ENCODE measurements around the gene DNAAF5. TPM values are rescaled to one million over a fixed set of nuclear protein-coding genes. Genes with fewer than 3 reads are reported as not detected.
"Not testable (repeated sequence)": the region's sequence is repeated elsewhere in the genome, so short reads cannot be mapped to it uniquely, and the experiment has no call there.

Gene DNAAF5
- total and polyA plus RNA-seq, 7 experiments from 2014 or later, result 4.0 to 25.7 (median 13.4) TPM

- not testable (repeated sequence) for H3K27ac Mint-ChIP-seq
These were observed 74.9 kb downstream of the DNAAF5 start for GRCh38 chr7:801351-801750.

GRCh38 chr7:801940-802381, 75.5 kb downstream of the DNAAF5 start:
- intact Hi-C loops (cut with micrococcal nuclease), result no loop called here
- DNase-seq (no peak), ATAC-seq (no peak)
- no peaks in the 10 kb centered on the region for H3K9me3 ChIP-seq (ENCODE audit: control insufficient read depth in 2 of 3, low read length in 3 of 3)
- ChIA-PET CTCF (no interaction called here), POLR2A (no interaction called here)
- Mint-ChIP-seq H3K9me3 (peaks cover 0 to 4% (median 0%) of the 10 kb centered on the region in 11 donors), H3K4me1 (peaks cover 0 to 4% (median 0%) of the 10 kb centered on the region in 7 donors), H3K27ac (no peak overlapping the region), H3K4me3 (no peak overlapping the region), H3K27me3 (peaks cover 0 to 10% (median 0%) of the 10 kb centered on the region in 5 donors), H3K36me3 (peaks cover 0 to 3% (median 0%) of the 10 kb centered on the region in 5 donors)
- no peaks in the 10 kb centered on the region for H3K27me3 ChIP-seq (ENCODE audit: control insufficient read depth in 2 of 2, insufficient read depth in 2 of 2, low read length in 2 of 2)
- H3K4me3 ChIP-seq (ENCODE audit: low read length), result no peak overlapping the region
- H3K36me3 ChIP-seq (ENCODE audit: control insufficient read depth in 2 of 3, insufficient read depth in 3 of 3, low read length in 3 of 3), result no peaks in the 10 kb centered on the region
- no peak overlapping the region for H3K27ac ChIP-seq (ENCODE audit: low read depth, low read length)
- H3K4me1 ChIP-seq (ENCODE audit: control insufficient read depth in 2 of 2, insufficient read depth in 2 of 2, low read length in 2 of 2), result no peaks in the 10 kb centered on the region

More at GRCh38 chr7:801351-801750, 74.9 kb downstream of the DNAAF5 start:
- H3K36me3 Mint-ChIP-seq; H3K27ac ChIP-seq (ENCODE audit: low read depth, low read length); ATAC-seq; H3K9me3 Mint-ChIP-seq; DNase-seq; H3K4me3 ChIP-seq (ENCODE audit: low read length); POLR2A ChIA-PET; H3K9me3 ChIP-seq (ENCODE audit: control insufficient read depth in 2 of 3, low read length in 3 of 3); H3K27me3 Mint-ChIP-seq; H3K4me3 Mint-ChIP-seq; H3K27me3 ChIP-seq (ENCODE audit: control insufficient read depth in 2 of 2, insufficient read depth in 2 of 2, low read length in 2 of 2); H3K4me1 Mint-ChIP-seq; H3K36me3 ChIP-seq (ENCODE audit: control insufficient read depth in 2 of 3, insufficient read depth in 3 of 3, low read length in 3 of 3); intact Hi-C loops (cut with micrococcal nuclease); H3K4me1 ChIP-seq (ENCODE audit: control insufficient read depth in 2 of 2, insufficient read depth in 2 of 2, low read length in 2 of 2); CTCF ChIA-PET: not testable (repeated sequence)

GRCh38 chr7:802500-803242, 76.2 kb downstream of the DNAAF5 start:
- H3K4me3 ChIP-seq (ENCODE audit: low read length), result no peak overlapping the region
- peak overlapping the region in 1 of 9 donors; percentile 48 for H3K27ac Mint-ChIP-seq
- CTCF ChIA-PET, result no interaction called here
- peaks cover 0 to 10% (median 0%) of the 10 kb centered on the region in 5 donors for H3K27me3 Mint-ChIP-seq
- intact Hi-C loops (cut with micrococcal nuclease), result no loop called here
- no peaks in the 10 kb centered on the region for H3K9me3 ChIP-seq (ENCODE audit: control insufficient read depth in 2 of 3, low read length in 3 of 3)
- peaks cover 0 to 4% (median 0%) of the 10 kb centered on the region in 7 donors for H3K4me1 Mint-ChIP-seq
- no peaks in the 10 kb centered on the region for H3K36me3 Mint-ChIP-seq
- ATAC-seq (no peak), DNase-seq (no peak)
- no peaks in the 10 kb centered on the region for H3K4me1 ChIP-seq (ENCODE audit: control insufficient read depth in 2 of 2, insufficient read depth in 2 of 2, low read length in 2 of 2)
- no peak overlapping the region for H3K4me3 Mint-ChIP-seq
- H3K9me3 Mint-ChIP-seq, result peaks cover 0 to 4% (median 0%) of the 10 kb centered on the region in 11 donors
- no peaks in the 10 kb centered on the region for H3K36me3 ChIP-seq (ENCODE audit: control insufficient read depth in 2 of 3, insufficient read depth in 3 of 3, low read length in 3 of 3)
- POLR2A ChIA-PET, result no interaction called here
- H3K27ac ChIP-seq (ENCODE audit: low read depth, low read length), result no peak overlapping the region
- no peaks in the 10 kb centered on the region for H3K27me3 ChIP-seq (ENCODE audit: control insufficient read depth in 2 of 2, insufficient read depth in 2 of 2, low read length in 2 of 2)

- Mint-ChIP-seq H3K4me1 (peaks cover 0 to 4% (median 0%) of the 10 kb centered on the region in 7 donors), H3K4me3 (no peak overlapping the region), H3K9me3 (peaks cover 0 to 7% (median 0%) of the 10 kb centered on the region in 11 donors), H3K36me3 (peaks cover 0 to 2% (median 0%) of the 10 kb centered on the region in 5 donors), H3K27ac (no peak overlapping the region), H3K27me3 (peaks cover 0 to 10% (median 0%) of the 10 kb centered on the region in 5 donors)
- no peak for DNase-seq
- no peaks in the 10 kb centered on the region for H3K9me3 ChIP-seq (ENCODE audit: control insufficient read depth in 2 of 3, low read length in 3 of 3)
- H3K27me3 ChIP-seq (ENCODE audit: control insufficient read depth in 2 of 2, insufficient read depth in 2 of 2, low read length in 2 of 2), result no peaks in the 10 kb centered on the region
- ChIA-PET CTCF (no interaction called here), POLR2A (no interaction called here)
- no peak for ATAC-seq
- intact Hi-C loops (cut with micrococcal nuclease), result no loop called here
- no peaks in the 10 kb centered on the region for H3K4me1 ChIP-seq (ENCODE audit: control insufficient read depth in 2 of 2, insufficient read depth in 2 of 2, low read length in 2 of 2)
- no peaks in the 10 kb centered on the region for H3K36me3 ChIP-seq (ENCODE audit: control insufficient read depth in 2 of 3, insufficient read depth in 3 of 3, low read length in 3 of 3)
- H3K27ac ChIP-seq (ENCODE audit: low read depth, low read length), result no peak overlapping the region
- H3K4me3 ChIP-seq (ENCODE audit: low read length), result no peak overlapping the region
These were observed 76.7 kb downstream of the DNAAF5 start for GRCh38 chr7:803243-803635.

- ATAC-seq; H3K36me3 Mint-ChIP-seq; intact Hi-C loops (cut with micrococcal nuclease); H3K9me3 Mint-ChIP-seq; H3K4me3 ChIP-seq (ENCODE audit: low read length); H3K4me1 ChIP-seq (ENCODE audit: control insufficient read depth in 2 of 2, insufficient read depth in 2 of 2, low read length in 2 of 2); H3K4me1 Mint-ChIP-seq; POLR2A ChIA-PET; H3K4me3 Mint-ChIP-seq; H3K27me3 Mint-ChIP-seq; CTCF ChIA-PET; H3K36me3 ChIP-seq (ENCODE audit: control insufficient read depth in 2 of 3, insufficient read depth in 3 of 3, low read length in 3 of 3); H3K9me3 ChIP-seq (ENCODE audit: control insufficient read depth in 2 of 3, low read length in 3 of 3); H3K27ac ChIP-seq (ENCODE audit: low read depth, low read length); H3K27me3 ChIP-seq (ENCODE audit: control insufficient read depth in 2 of 2, insufficient read depth in 2 of 2, low read length in 2 of 2); DNase-seq: not testable (repeated sequence)
- peak overlapping the region in 2 of 9 donors; percentile 32 to 34 for H3K27ac Mint-ChIP-seq
These were observed 77.3 kb downstream of the DNAAF5 start for GRCh38 chr7:803796-804195.

GRCh38 chr7:805261-805660, 78.8 kb downstream of the DNAAF5 start:
- Mint-ChIP-seq H3K36me3 (peaks cover 0 to 2% (median 0%) of the 10 kb centered on the region in 5 donors), H3K27ac (peak overlapping the region in 2 of 9 donors; percentile 18 to 32), H3K4me3 (no peak overlapping the region), H3K9me3 (peaks cover 0 to 7% (median 0%) of the 10 kb centered on the region in 11 donors), H3K4me1 (peaks cover 0 to 4% (median 0%) of the 10 kb centered on the region in 7 donors), H3K27me3 (peaks cover 0 to 10% (median 0%) of the 10 kb centered on the region in 5 donors)
- H3K36me3 ChIP-seq (ENCODE audit: control insufficient read depth in 2 of 3, insufficient read depth in 3 of 3, low read length in 3 of 3), result no peaks in the 10 kb centered on the region
- no peaks in the 10 kb centered on the region for H3K9me3 ChIP-seq (ENCODE audit: control insufficient read depth in 2 of 3, low read length in 3 of 3)
- no peak for ATAC-seq
- no peaks in the 10 kb centered on the region for H3K27me3 ChIP-seq (ENCODE audit: control insufficient read depth in 2 of 2, insufficient read depth in 2 of 2, low read length in 2 of 2)
- no peak overlapping the region for H3K4me3 ChIP-seq (ENCODE audit: low read length)
- no peak overlapping the region for H3K27ac ChIP-seq (ENCODE audit: low read depth, low read length)
- H3K4me1 ChIP-seq (ENCODE audit: control insufficient read depth in 2 of 2, insufficient read depth in 2 of 2, low read length in 2 of 2), result no peaks in the 10 kb centered on the region
- intact Hi-C loops (cut with micrococcal nuclease), result no loop called here
- no peak for DNase-seq
- CTCF ChIA-PET, result interaction anchor here (0.6 kb wide), 1 partner anchor 1495 kb away, joined by 3 read pairs; no protein-coding TSS in a partner anchor
- POLR2A ChIA-PET, result interaction anchor here (0.7 to 1.4 kb wide), 2 partner anchors 28 to 599 kb away, joined by 3 read pairs; no protein-coding TSS in a partner anchor
